Osteocyte (in vitro differentiated cells): ENCODE results near the gene UROD. TPM values are rescaled to one million over a fixed set of nuclear protein-coding genes. Genes with fewer than 3 reads are reported as not detected.
A peak's percentile ranks its signal among the peaks of the same experiment; 100 is the strongest.
"Not testable (repeated sequence)": the region's sequence is repeated elsewhere in the genome, so short reads cannot be mapped to it uniquely, and the experiment has no call there.

Experiments
- DNase-seq: peaks from one replicate; pipeline ENCODE4 v3.0.0; 2021; ENCODE audit warnings: mixed read lengths; ENCODE audit not compliant: unreplicated experiment; ENCODE audit errors: extremely low spot score
- H3K27ac Mint-ChIP-seq: one replicate; pipeline ENCODE4 v1.8.0; 2021; ENCODE audit warnings: mild to moderate bottlenecking, mixed read lengths; ENCODE audit not compliant: unreplicated experiment
- H3K27me3 Mint-ChIP-seq: one replicate; pipeline ENCODE4 v1.8.0; 2021; ENCODE audit warnings: mixed read lengths; ENCODE audit not compliant: unreplicated experiment
- H3K36me3 Mint-ChIP-seq: one replicate; pipeline ENCODE4 v1.8.0; 2021; ENCODE audit warnings: mixed read lengths; ENCODE audit not compliant: unreplicated experiment
- H3K4me1 Mint-ChIP-seq: one replicate; pipeline ENCODE4 v1.8.0; 2021; ENCODE audit warnings: mixed read lengths; ENCODE audit not compliant: unreplicated experiment
- H3K4me3 Mint-ChIP-seq: one replicate; pipeline ENCODE4 v1.8.0; 2021; ENCODE audit warnings: mild to moderate bottlenecking, moderate library complexity, mixed read lengths; ENCODE audit not compliant: unreplicated experiment
- H3K9me3 Mint-ChIP-seq: one replicate; pipeline ENCODE4 v1.8.0; 2021; ENCODE audit warnings: mixed read lengths; ENCODE audit not compliant: unreplicated experiment
- CTCF ChIP-seq: fragments of 200-600 bp; sonication (generic); IDR thresholded peaks from 2 replicates; pipeline ENCODE4 v1.5.0; 2021; ENCODE audit warnings: antibody characterized with exemption, mild to moderate bottlenecking, moderate library complexity
- total RNA-seq: library from RNA; stranded (reverse); gene quantifications from 2 replicates; pipeline ENCODE4 v1.2.1, GENCODE V29; 2021

Gene UROD
- total RNA-seq, 1 donor from 2014 or later = 131 TPM

- DNase-seq = no peak
- H3K36me3 Mint-ChIP-seq = no peaks in the 10 kb centered on the region
- peaks cover 7% of the 10 kb centered on the region for H3K27me3 Mint-ChIP-seq
- H3K27ac Mint-ChIP-seq = no peak overlapping the region
- no peaks in the 10 kb centered on the region for H3K4me1 Mint-ChIP-seq
- no peak for TF ChIP-seq CTCF
- H3K4me3 Mint-ChIP-seq = no peak overlapping the region
- H3K9me3 Mint-ChIP-seq = no peaks in the 10 kb centered on the region
Measured at GRCh38 chr1:44995467-44996238, 16.4 kb upstream of the UROD start.

- H3K27ac Mint-ChIP-seq = no peak overlapping the region
- no peaks in the 10 kb centered on the region for H3K4me1 Mint-ChIP-seq
- DNase-seq = no peak
- TF ChIP-seq CTCF = no peak
- H3K27me3 Mint-ChIP-seq = no peaks in the 10 kb centered on the region
- no peak overlapping the region for H3K4me3 Mint-ChIP-seq
- peaks cover 15% of the 10 kb centered on the region for H3K36me3 Mint-ChIP-seq
- no peaks in the 10 kb centered on the region for H3K9me3 Mint-ChIP-seq
Measured at GRCh38 chr1:44999232-44999631, 12.8 kb upstream of the UROD start.

- Mint-ChIP-seq H3K36me3 (peaks cover 29% of the 10 kb centered on the region), H3K9me3 (no peaks in the 10 kb centered on the region), H3K4me1 (no peaks in the 10 kb centered on the region), H3K27me3 (no peaks in the 10 kb centered on the region), H3K27ac (no peak overlapping the region), H3K4me3 (no peak overlapping the region)
- no peak for TF ChIP-seq CTCF
- peak; percentile 71 for DNase-seq
Measured at GRCh38 chr1:45001011-45001481, 11.0 kb upstream of the UROD start.

GRCh38 chr1:45001576-45001975, 10.5 kb upstream of the UROD start:
- not testable (repeated sequence) for H3K27ac Mint-ChIP-seq

GRCh38 chr1:45002650-45003645, 9.1 kb upstream of the UROD start:
- peak; percentile 83 for DNase-seq
- H3K27me3 Mint-ChIP-seq = no peaks in the 10 kb centered on the region

More at GRCh38 chr1:45001576-45001975, 10.5 kb upstream of the UROD start:
- peak; percentile 66 for DNase-seq
- not testable (repeated sequence) for H3K4me3 Mint-ChIP-seq, H3K27me3 Mint-ChIP-seq, H3K4me1 Mint-ChIP-seq, H3K9me3 Mint-ChIP-seq
- peaks cover 31% of the 10 kb centered on the region for H3K36me3 Mint-ChIP-seq

More at GRCh38 chr1:45002650-45003645, 9.1 kb upstream of the UROD start:
- H3K4me1 Mint-ChIP-seq = no peaks in the 10 kb centered on the region
- no peaks in the 10 kb centered on the region for H3K9me3 Mint-ChIP-seq
- H3K4me3 Mint-ChIP-seq = no peak overlapping the region
- H3K36me3 Mint-ChIP-seq = peaks cover 41% of the 10 kb centered on the region
- TF ChIP-seq CTCF = no peak
- no peak overlapping the region for H3K27ac Mint-ChIP-seq
